Activated T-cell treated with anti-CD3 and anti-CD28 coated beads for 24 hours (primary cell): ENCODE data around the gene PROB1.
"Not testable (repeated sequence)": the region's sequence is repeated elsewhere in the genome, so short reads cannot be mapped to it uniquely, and the experiment has no call there.

ENCODE experiments used
- DNase-seq: peaks from one replicate; pipeline ENCODE4 v3.0.0-alpha.2; 2020; ENCODE audit warnings: low read depth

The PROB1 gene

GRCh38 chr5:139392678-139393496 is 2.0 kb downstream of the PROB1 start:
- DNase-seq: peak; percentile 71

GRCh38 chr5:139392324-139392677 is 2.6 kb downstream of the PROB1 start:
- DNase-seq: no peak

GRCh38 chr5:139391570-139392323 is 3.2 kb downstream of the PROB1 start:
- DNase-seq: no peak

GRCh38 chr5:139390639-139391569 is 4.0 kb downstream of the PROB1 start:
- DNase-seq: no peak

GRCh38 chr5:139389701-139390638 is 4.9 kb downstream of the PROB1 start, which contains the start of gene MZB1:
MZB1 (minus strand) TSS chr5:139389913; CDS start chr5:139389856, 57 bp downstream.
- peak; percentile 30 for DNase-seq

- DNase-seq: no peak
These were observed 6.6 kb downstream of the PROB1 start for GRCh38 chr5:139388198-139388821.

- no peak for DNase-seq
These were observed 7.2 kb downstream of the PROB1 start for GRCh38 chr5:139387611-139388197.

- DNase-seq: not testable (repeated sequence)
These were observed 7.9 kb downstream of the PROB1 start for GRCh38 chr5:139386956-139387355.

GRCh38 chr5:139386050-139386438 is 8.9 kb downstream of the PROB1 start:
- no peak for DNase-seq

GRCh38 chr5:139385061-139386049 is 9.5 kb downstream of the PROB1 start:
- no peak for DNase-seq

- DNase-seq: no peak
These were observed 10.3 kb downstream of the PROB1 start for GRCh38 chr5:139384591-139385051.

GRCh38 chr5:139383993-139384590 is 10.8 kb downstream of the PROB1 start:
- no peak for DNase-seq

GRCh38 chr5:139383275-139383992 is 11.5 kb downstream of the PROB1 start, which contains the start of gene SLC23A1:
SLC23A1 (minus strand) TSS chr5:139383297; CDS start chr5:139383253, 44 bp downstream.
- no peak for DNase-seq

GRCh38 chr5:139382807-139383206 is 12.1 kb downstream of the PROB1 start:
- DNase-seq: no peak

GRCh38 chr5:139381837-139382761 is 12.8 kb downstream of the PROB1 start:
- DNase-seq: no peak
